GM18508 (cell line): Measurements from ENCODE around the gene ATP6AP1.
"Not testable (repeated sequence)": the region's sequence is repeated elsewhere in the genome, so short reads cannot be mapped to it uniquely, and the experiment has no call there.

Experiments
- ATAC-seq: cut with Tn5 transposase; IDR thresholded peaks from one replicate; pipeline ENCODE4 v1.9.1; 2021; ENCODE audit warnings: moderate number of reproducible peaks; ENCODE audit not compliant: insufficient read depth, unreplicated experiment

ATP6AP1 gene

DNA sequence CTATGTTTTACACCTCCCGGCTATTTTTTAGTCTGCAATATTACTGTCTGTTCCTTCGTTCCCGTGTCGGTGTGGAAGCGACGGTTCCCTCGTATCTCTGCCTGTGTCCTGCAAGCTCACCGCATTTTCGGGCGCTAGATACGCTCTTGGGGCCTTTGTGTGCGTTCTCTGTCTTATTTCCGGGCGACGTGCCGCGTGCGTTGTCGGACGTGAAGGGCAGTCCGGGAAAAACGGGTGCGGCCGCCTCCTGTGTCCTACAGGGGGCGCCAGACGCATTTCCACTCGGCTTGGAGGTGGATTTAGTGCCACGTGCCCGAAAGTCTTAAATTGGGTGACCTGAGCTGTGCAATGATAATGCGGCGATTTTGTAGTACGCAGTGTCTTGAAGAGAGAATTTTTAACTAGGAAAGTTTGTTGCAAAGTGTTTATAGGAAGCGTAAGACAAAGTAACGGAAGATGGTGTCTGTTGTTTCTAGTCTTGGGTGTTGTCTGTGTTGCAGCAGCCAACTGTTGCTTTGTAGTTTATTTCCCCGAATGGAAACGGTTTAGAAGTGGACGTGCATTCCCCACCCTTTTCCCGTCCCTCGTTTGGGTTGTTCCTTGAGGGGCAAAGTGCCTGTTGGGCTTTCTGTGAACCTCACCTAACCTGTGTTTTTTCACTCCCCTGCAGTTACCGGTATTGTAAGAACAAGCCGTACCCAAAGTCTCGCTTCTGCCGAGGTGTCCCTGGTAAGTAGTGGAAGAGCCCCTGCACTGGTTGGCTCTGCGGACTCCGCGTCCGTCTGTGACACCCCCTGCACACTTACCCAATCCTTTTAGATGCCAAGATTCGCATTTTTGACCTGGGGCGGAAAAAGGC, 29.6 kb upstream of the ATP6AP1 start:
- peak; percentile 19 for ATAC-seq

DNA sequence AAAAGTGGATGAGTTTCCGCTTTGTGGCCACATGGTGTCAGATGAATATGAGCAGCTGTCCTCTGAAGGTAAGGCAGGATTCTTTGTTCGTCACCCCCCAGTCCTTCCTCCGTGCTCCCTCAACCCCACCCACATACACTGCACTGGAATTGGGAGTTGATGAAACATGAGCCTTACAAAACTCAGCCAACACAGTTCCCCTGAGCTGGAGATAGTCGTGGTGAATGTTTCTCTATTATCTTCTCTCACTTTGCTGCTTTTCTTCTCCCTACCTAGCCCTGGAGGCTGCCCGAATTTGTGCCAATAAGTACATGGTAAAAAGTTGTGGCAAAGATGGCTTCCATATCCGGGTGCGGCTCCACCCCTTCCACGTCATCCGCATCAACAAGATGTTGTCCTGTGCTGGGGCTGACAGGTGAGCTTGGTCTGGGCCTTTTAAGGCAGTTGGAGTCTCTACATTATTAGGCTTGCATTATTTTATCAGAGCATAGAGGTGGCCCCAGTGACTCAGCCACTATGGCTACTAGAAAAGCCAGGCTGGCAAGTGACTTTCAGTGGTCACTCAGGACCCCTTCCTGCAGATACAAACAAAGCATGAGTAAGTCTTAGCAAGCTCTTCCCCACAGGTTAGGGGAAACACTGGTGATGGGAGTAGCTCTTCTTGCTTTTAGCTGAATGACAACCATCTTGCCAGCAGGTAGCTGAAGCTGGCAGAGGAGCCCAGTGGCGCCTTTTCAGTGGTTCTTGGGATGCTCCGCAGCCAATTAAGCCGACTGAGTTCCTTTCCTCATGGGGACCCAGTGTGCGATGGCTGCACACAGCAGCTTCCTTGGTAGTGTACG, 28.7 kb upstream of the ATP6AP1 start:
- no peak for ATAC-seq

- ATAC-seq = not testable (repeated sequence)
These were observed 28.1 kb upstream of the ATP6AP1 start for GRCh38 chrX:154400369-154400817.

GRCh38 chrX:154401045-154401799, 27.3 kb upstream of the ATP6AP1 start:
- no peak for ATAC-seq

GRCh38 chrX:154401918-154402621, 26.4 kb upstream of the ATP6AP1 start:
- ATAC-seq = no peak

DNA sequence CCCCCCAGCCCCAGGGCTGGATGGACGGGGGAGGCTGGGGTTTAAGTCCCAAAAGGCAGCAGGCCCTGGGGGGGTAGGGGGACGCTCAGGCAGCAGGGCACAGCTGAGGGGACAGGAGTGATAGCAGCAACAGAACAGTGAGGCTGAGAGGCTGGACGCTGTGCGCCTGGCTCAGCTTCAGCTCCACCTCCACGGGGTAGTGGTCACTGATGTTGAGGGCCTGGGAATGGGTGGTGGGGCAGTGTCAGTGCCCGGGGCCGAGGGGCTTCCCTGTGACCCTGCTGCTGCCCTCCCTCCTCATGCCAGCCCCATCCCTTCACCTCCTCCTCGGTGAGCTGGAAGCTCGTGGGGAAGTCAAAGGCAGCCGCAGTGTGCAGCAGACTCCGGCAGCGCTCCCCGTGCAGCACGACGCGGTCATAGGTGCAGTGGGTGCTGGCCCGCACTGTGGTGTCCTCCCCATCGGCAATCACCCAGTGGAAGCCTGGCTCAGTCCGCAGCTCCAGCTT, 25.8 kb upstream of the ATP6AP1 start:
- no peak for ATAC-seq

DNA sequence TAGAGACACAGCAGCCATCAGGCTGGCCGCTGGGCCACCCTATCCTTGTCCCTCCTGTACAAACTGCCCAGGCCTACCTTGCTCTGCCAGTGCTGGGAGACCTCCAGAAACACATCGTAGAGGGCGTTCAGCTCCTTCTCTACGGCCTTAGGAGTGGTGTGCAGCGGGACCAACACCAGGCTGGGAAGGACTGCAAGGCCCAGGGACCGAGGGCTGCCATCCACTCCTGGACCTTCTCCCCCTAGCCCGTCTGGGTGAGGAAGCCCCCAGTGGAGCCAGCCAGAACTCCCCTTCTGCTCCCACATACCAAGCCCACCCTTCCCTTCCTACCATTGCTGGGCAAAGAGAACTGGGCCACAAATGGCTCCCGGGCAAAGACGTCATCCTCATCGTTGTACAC, 25.3 kb upstream of the ATP6AP1 start:
- no peak for ATAC-seq

DNA sequence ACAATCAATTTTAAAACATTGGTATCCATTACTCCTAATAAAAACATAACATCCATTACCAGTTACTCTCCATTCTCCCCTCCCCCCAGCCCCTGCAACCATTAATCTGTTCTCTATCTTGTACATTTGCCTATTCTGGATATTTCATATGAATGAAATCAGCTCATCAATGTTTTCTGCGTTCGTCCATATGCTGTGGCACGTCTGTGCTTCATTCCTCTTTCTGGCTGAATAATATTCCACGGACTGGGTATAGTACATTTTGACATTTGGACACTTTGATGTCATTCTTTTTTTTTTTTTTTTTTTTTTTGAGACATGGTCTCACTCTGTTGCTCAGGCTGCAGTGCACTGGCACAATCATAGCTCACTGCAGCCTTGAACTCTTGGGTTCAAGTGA, 24.6 kb upstream of the ATP6AP1 start:
- no peak for ATAC-seq

GRCh38 chrX:154404625-154405192, 23.8 kb upstream of the ATP6AP1 start:
- no peak for ATAC-seq

DNA sequence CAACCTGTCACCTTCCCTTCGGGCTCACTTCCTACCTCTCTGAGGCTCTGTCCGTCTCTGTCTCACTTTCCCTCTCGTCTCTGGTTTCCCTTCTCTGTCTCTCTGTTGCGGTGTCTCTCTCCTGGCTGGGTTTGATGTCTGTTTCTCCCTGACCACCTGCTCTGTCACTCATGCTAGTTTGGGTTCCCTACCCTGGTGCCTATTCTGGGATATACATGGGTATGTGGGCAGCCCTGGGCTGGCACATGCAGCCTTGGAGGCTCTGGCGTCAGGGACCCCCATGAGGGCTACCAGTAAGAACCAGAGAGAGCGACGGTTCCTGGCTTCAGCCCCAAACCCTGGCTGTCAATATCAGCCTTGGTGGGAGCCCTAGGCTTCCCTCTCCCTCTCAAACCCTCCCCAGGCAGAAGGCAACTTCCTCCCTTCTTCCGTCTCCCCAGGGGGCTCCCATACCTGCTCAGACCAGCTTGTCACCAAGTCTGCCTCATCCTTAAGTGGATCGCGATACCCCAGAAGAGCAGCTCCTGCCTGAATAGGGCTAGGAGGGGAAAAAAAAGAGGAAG, 19.7 kb upstream of the ATP6AP1 start:
- no peak for ATAC-seq

GRCh38 chrX:154409222-154409871, 19.1 kb upstream of the ATP6AP1 start, which contains the start of gene DNASE1L1:
Gene DNASE1L1, minus strand, starts transcription at chrX:154409254. Its CDS starts 3,686 bp downstream, at chrX:154405568.
- ATAC-seq = no peak

DNA sequence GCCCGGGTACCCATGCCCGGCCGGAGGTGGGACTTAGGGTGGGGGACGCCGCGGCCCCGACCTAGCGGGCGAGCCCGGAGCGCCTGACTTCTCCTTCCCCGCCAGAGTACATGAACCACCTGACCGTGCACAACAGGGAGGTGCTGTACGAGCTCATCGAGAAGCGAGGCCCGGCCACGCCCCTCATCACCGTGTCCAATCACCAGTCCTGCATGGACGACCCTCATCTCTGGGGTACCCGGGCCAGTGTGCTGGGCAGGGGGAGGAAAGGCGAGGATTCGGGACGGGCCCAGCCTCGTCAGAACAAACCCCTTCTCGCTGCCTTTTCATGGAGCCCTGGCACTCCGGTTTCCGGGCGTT, 16.5 kb upstream of the ATP6AP1 start:
- no peak for ATAC-seq

DNA sequence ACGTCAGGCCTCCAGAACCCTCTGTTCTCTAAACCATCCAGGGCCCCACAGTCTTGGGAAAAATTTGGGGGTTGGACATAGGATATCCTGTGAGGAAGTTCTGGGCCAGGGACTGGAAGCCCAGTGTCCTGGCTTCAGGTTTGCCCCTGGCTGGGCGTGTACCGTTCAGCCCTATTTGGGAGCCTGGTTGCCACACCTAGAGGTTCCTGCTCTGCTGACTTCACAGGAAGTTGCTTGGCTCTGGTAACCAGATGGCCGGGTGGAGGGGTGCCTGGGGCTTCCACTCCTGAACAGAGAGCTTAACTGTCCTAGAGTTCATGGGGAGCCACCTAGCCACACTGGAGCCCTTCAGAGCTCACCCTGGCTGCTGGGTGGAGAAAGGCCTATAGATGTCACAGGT, 16.0 kb upstream of the ATP6AP1 start:
- ATAC-seq = no peak

DNA sequence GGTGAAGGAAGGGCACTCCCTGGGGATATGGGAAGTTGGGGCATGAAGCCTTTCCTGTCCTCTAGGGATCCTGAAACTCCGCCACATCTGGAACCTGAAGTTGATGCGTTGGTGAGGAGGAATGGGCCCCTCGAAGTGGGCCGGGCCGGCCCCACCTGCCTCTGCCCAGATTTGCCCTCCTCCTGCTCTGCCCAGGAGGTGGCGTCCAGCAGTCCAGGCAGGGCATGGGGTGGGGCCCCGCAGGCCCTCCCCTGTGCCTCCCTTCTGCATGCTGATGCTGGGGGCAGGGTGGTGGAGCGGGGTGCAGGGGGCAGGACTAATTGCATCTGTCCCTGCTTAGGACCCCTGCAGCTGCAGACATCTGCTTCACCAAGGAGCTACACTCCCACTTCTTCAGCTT, 15.3 kb upstream of the ATP6AP1 start:
- no peak for ATAC-seq

GRCh38 chrX:154417157-154417556, 11.3 kb upstream of the ATP6AP1 start:
- ATAC-seq = no peak

DNA sequence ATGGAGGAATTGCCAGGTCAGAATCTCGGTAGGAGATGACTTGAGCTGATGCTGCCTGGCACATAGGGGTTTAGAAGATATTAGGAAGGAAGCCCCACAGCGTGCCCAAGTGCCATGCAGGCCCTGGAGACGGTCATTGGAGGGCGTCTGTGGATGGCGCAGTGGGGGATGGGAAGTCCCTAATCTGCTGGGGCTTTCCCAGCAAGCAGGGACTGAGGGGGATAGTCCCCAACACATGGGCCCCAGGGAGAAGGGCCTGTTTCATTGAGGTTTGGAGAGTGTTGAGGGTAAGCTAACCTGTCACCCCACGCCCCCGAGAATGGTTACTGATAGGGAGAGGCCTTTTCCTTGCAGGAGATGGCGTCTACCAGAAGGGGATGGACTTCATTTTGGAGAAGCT, 9.3 kb upstream of the ATP6AP1 start:
- ATAC-seq = no peak

GRCh38 chrX:154419688-154420401, 8.6 kb upstream of the ATP6AP1 start:
- ATAC-seq = no peak

GRCh38 chrX:154420402-154420756, 8.1 kb upstream of the ATP6AP1 start:
- no peak for ATAC-seq
